NCI-H1417 (cell line): ENCODE measurements around the gene DCC.

Experiments
- DNase-seq, 3 experiments: peaks; one replicate each; lab custom pipeline; 2025; lab: John Stamatoyannopoulos, UW

Gene DCC

DNA sequence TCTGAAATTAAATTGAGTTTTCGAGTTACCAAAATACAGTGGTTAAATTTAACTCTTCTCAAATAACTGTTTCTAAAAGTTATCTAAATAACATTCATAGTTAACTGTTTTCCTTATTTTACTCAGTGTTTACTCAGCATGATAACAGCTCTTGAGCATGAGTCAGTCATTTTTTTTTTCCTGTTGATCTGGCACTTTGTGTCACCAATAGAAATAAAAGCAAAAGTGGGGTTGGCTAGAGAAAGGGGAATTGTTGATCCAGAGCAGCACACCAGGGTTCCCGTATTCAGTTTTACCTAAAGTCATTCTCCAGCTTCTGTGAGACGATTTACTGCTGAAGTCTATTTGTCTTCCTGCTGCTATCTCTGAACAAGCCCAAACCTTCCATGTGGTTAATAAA is 851.6 kb downstream of the DCC start:
- DNase-seq = peak in 2 of 3 experiments; percentile 27 to 69

DNA sequence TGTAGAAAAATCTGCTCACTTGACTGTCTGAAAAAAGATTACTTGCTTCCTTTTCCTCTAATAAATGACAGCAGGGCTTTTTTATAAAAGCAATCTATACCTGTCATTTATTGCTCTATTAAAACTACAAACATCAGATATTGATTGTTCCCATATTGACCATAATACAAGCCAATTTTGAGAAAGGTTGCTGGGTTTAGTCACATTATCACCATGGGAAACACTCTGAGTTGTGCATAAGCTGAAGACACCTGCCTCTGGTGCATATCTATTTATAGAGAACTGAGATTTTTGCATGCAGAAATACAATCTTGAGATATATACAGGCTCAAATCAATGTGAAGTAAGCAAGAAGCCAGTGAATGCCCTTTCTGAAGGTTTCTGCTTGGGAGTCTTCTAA is 853.9 kb downstream of the DCC start:
- no peak for DNase-seq

- DNase-seq = no peak
Measured at GRCh38 chr18:53219853-53220252, 879.9 kb downstream of the DCC start.

DNA sequence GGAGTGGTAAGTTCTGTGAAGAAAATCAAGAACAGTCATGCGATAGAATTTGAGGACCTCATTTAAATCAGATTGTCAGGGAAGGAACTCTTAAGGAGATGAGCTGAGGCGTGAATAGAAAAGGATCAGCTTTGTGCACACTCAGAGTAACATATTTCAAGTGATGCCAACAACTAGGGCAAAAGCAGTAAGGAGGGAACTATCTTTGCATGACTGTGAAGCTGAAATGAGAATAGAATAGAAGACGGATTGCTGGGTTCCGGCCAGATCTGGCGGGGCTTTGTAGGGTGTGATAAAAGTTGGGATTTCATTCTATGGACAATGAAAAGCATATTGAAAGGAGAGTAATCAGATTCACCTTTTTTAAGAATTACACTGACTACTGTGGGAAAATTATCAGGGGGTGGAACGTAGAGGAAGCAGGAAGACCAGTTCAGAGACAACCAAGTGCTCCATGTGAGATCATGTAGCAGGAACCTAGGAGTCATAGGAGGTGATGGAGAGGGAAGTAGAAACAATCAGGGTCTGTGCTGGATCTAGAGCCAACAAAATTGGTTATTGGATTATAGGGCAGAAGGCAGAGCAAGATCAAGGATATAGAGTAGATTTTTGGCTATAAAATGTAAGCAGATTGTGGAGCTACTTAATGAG is 884.3 kb downstream of the DCC start:
- DNase-seq = no peak

DNA sequence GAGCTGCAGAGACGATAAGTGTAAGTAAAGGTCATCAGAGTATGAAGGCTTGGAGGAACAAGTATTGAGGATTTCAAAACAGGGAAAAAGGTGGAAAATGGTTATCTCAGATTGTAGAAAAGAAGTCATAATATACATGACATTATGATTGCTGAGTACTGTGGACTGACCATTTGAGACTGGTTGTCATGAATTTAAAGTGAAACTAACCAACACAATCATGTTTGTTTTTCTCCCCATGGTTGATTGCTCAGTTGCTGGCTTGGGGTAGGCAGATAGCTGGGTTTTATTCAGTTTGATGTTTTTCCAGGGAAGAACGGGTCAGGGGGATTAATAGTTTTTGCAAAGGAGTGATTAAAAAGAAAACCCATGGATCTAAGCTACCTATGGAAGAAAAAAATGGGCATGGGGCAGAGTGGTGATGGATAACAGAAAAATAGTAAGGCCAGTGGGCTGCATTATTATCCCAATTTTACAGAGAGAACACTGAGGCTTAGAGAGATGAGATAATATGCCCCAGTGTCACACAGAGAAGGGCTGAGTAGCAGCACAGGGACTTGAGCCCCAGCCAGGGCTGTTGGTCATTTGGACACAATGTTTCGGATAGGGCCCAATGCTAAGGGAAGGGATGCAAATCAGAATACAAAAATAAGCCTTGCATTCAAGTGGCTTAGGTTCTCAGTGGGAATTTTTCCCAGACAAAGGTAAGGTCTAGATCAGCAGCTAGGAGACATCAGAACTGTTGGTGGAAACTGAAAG is 885.7 kb downstream of the DCC start:
- DNase-seq = no peak

DNA sequence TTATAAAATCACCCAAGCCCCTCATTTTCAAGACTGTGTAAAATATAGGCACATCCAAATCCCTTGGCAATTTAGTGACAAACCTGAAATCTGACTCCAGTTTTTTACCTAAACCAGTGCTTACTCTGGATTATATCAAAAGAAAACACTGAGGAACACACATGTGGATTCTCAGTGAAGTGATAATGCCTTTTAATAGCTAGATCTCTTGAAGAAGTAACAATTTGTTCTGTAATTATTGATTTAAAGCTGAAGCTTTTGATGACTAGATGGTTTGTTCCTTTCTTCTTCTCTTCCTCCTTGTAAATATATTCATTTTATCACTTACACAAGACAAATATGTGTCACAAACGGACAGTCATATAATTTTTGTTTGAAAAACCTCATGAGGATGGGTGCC is 894.6 kb downstream of the DCC start:
- peak in 1 of 3 experiments; percentile 41 for DNase-seq

DNA sequence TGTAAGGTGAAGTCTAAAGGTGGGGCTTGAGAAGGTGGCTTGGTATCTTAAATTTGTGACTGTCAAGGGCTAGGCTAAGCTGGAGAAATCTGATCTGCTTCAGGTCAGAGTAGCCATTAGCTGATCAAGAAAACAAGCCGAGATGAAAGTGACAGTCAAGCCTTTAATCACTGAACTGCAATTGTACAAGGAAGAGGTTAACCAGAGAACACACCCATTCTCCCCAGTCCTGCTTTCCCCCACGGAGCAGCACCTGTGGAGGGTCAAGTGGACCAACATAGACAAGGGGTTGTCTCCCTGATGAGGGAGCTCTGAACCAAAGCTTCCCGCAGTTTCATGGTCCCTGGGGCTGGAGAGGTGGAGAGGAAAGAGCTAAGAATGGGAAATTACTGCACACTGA is 901.2 kb downstream of the DCC start:
- DNase-seq = no peak

- peak; percentile 15 to 90 (median 43) for DNase-seq
Measured at GRCh38 chr18:53253789-53254188, 913.8 kb downstream of the DCC start.

GRCh38 chr18:53254265-53254664 is 914.3 kb downstream of the DCC start:
- no peak for DNase-seq

DNA sequence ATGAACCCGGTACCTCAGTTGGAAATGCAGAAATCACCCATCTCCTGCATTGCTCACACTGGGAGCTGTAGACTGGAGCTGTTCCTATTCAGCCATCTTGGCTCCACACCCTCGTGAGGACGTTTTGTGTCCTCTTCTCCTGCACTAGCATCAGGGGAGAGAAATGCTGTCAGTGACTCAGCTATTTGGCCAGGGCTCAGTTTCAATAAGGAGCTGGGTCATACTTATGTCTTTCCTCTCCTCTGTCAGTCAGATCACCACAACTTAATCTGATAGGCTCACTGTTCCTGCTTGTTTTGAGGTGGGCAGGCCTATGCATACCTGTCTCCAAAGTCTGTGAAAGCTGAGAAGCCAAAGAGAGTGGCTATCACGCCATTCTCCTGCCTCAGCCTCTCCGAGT is 921.2 kb downstream of the DCC start:
- no peak for DNase-seq

GRCh38 chr18:53266850-53267249 is 926.9 kb downstream of the DCC start:
- no peak for DNase-seq

GRCh38 chr18:53268455-53268854 is 928.5 kb downstream of the DCC start:
- no peak for DNase-seq

- DNase-seq = no peak
Measured at GRCh38 chr18:53281406-53281805, 941.4 kb downstream of the DCC start.

GRCh38 chr18:53283708-53284107 is 943.7 kb downstream of the DCC start:
- DNase-seq = no peak

DNA sequence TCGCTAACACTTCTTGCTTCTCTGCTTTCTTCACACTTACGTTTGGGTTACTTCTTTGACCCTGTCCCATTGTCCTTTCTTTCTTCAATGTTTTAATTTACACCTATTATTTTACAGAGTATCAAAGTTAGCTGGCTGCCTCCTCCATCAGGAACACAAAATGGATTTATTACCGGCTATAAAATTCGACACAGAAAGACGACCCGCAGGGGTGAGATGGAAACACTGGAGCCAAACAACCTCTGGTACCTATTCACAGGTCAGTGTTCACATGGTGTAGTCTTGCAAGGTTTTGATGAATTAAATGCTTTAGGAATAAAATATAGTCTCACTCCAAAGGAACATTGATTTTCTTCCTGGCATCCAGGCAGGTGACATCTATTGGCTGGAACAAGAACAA is 965.5 kb downstream of the DCC start:
- no peak for DNase-seq

GRCh38 chr18:53319628-53320027 is 979.6 kb downstream of the DCC start:
- DNase-seq = no peak

- DNase-seq = no peak
Measured at GRCh38 chr18:53322163-53322562, 982.2 kb downstream of the DCC start.

DNA sequence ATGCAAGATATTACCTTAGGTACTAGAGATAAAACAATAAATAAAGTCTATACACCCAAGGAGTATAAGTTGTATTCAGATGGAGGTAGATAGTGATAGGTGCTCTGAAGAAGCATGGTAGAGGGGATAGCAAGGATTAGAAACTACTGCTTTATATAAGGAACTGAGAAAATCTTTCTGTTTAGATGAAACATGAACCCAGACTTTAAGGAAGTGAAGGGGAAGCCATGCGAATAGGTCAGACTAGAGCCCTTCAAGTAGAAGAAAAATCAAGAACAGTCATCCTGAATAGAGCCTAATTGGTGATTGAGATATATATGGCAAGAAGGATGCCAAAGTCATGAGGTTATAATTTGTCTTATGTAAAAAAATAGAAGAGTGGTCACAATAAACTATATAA is 984.4 kb downstream of the DCC start:
- DNase-seq = no peak

DNA sequence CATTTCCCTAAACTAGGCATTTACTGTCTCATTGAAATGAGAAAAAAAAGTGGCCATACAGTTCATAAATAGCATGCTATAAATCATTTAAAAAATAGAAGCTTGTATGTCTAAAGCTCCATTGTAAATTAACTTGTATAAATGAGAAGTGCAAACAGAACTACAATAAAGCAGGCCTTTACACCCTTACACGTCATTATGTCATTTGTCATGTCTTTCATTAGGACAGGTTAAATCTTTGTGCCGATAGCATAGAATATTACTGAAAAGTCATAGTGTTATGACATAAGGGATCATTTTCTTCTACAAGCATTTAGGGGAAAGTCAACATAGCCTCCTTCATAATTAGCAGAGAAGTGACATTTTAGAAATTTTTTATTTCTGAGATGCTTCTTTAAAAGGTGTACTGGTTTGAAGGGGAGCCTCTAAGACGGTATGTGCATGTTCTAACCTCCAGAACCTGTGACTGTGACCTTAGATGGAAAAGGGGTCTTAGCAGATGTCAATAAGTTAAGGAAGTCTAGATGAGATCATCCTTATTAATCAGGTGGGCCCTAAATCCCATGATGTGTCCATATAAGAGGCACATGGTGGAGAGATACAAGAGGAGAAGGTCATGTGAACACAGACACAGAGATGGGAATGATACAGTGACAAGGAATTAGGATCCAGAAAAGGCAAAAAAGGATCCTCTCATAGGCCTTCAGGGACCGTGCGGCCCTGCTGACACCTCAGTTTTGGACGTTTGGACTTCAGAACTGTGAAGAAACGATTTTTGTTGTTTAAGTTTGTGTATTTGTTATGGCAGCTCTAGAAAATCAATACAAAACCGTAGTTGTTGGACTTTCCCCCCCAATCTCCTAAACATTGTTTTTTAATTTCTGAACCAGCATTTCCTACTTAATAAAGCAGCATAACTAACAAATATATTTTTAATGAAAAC is 1020.8 kb downstream of the DCC start:
- peak in 2 of 3 experiments; percentile 64 to 93 for DNase-seq

DNA sequence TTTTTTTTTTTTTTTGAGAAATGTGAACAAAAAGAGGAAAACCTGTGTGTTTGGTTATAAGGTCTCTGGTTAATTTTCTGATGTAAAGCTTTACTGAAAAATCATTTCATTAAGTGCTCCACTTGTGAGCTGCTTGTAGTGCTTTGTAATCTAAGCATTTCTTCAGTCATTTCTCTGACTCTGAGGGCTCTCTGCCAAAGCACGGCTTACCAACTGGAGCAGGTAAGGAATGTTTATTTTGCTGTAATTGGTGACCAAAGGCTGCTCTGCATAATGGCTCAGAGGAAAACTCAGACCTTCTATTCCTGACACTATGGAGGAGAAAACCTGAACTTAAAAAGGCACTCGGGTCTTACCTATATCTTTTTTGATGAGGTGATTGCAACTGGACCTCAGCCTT is 1035.6 kb downstream of the DCC start:
- peak; percentile 20 to 83 (median 41) for DNase-seq

DNA sequence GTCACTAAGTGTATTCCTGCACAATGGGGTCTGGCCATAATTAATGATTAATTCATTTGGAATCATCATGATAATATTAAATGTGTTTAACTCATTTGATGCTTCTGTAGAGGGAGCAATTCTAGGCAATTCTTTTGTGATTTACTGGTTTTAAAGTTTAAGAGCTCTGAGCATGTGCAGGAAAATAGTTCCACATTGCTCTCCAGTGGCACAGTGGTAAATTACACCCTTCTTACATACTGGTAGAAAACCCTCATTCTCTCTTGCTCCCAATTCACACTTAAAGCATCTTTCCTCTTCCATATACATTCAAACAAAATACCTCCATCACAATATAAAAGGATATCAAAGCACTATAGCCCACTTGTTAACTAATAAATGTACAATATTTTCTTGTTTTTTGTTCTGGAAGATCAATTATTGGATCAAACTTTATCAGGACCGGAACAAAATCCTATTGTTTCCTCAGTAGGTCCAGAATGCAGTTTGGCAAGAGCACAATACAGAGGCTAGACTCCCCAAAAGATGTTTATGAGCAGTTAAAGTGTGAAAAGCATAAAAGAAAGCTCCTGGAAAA is 1040.2 kb downstream of the DCC start:
- DNase-seq = peak; percentile 59 to 91 (median 66)

GRCh38 chr18:53382870-53383269 is 1042.9 kb downstream of the DCC start:
- DNase-seq = no peak
